Parathyroid adenoma (tissue), 2 donors: ENCODE results near the gene MAN2B2.

Source experiments
- H2AFZ ChIP-seq: fragments of 300-600 bp; sonication (generic); one replicate; pipeline ENCODE4 v1.7.0; 2017; ENCODE audit warnings: antibody characterized with exemption, mild to moderate bottlenecking
- H3K27ac ChIP-seq: fragments of 300-600 bp; sonication (generic); one replicate; pipeline ENCODE4 v1.7.0; 2017
- H3K27me3 ChIP-seq: fragments of 300-600 bp; sonication (generic); one replicate; pipeline ENCODE4 v1.7.0; 2017; ENCODE audit warnings: low read length; ENCODE audit not compliant: control insufficient read depth, insufficient read depth
- H3K36me3 ChIP-seq: fragments of 300-600 bp; sonication (generic); one replicate; pipeline ENCODE4 v1.7.0; 2017; ENCODE audit warnings: low read length; ENCODE audit not compliant: control insufficient read depth, insufficient read depth
- H3K4me1 ChIP-seq: fragments of 300-600 bp; sonication (generic); one replicate; pipeline ENCODE4 v1.7.0; 2017; ENCODE audit warnings: control low read depth
- H3K4me2 ChIP-seq: fragments of 300-600 bp; sonication (generic); one replicate; pipeline ENCODE4 v1.7.0; 2017; ENCODE audit warnings: low read length
- H3K4me3 ChIP-seq: fragments of 300-600 bp; sonication (generic); one replicate; pipeline ENCODE4 v1.7.0; 2017; ENCODE audit warnings: low read depth, low read length
- H3K79me2 ChIP-seq: fragments of 300-600 bp; sonication (generic); one replicate; pipeline ENCODE4 v1.7.0; 2017; ENCODE audit warnings: control low read depth
- H3K9ac ChIP-seq: fragments of 300-600 bp; sonication (generic); one replicate; pipeline ENCODE4 v1.7.0; 2017; ENCODE audit warnings: mild to moderate bottlenecking
- H3K9me3 ChIP-seq: fragments of 300-600 bp; sonication (generic); one replicate; pipeline ENCODE4 v1.7.0; 2017; ENCODE audit warnings: low read length; ENCODE audit not compliant: control insufficient read depth
- TF ChIP-seq, protein P1 (sequence below): fragments of 300-600 bp; sonication (generic); IDR thresholded peaks from one replicate; pipeline ENCODE4 v1.7.0; 2017; ENCODE audit warnings: antibody characterized with exemption, mild to moderate bottlenecking
- donor health status: primary hyperparathyroidism.

The MAN2B2 gene

DNA sequence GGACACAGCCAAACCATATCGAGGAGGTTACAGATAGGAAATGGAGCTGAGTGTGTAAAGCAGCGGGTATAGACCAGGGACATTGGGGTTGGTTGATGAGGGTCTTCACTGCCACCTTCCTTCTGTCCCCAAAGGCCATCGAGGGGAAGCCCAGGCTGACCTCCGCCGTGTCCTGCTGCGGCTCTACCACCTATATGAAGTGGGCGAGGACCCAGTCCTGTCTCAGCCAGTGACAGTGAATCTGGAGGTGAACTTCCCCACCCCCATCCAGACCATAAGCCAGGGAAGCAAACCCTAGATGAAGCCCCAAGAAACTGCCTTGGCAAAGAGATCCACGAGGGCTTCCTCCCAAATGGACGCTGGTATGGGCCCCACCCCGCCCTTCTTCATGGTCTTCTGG is 42.3 kb downstream of the MAN2B2 start:
- TF ChIP-seq, protein P1, sequence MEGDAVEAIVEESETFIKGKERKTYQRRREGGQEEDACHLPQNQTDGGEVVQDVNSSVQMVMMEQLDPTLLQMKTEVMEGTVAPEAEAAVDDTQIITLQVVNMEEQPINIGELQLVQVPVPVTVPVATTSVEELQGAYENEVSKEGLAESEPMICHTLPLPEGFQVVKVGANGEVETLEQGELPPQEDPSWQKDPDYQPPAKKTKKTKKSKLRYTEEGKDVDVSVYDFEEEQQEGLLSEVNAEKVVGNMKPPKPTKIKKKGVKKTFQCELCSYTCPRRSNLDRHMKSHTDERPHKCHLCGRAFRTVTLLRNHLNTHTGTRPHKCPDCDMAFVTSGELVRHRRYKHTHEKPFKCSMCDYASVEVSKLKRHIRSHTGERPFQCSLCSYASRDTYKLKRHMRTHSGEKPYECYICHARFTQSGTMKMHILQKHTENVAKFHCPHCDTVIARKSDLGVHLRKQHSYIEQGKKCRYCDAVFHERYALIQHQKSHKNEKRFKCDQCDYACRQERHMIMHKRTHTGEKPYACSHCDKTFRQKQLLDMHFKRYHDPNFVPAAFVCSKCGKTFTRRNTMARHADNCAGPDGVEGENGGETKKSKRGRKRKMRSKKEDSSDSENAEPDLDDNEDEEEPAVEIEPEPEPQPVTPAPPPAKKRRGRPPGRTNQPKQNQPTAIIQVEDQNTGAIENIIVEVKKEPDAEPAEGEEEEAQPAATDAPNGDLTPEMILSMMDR, result no peak
- Histone ChIP-seq H3K36me3 (no peaks in the 10 kb centered on the region), H3K4me2 (no peak overlapping the region), H3K9me3 (no peaks in the 10 kb centered on the region), H3K4me1 (no peaks in the 10 kb centered on the region), H3K27me3 (no peaks in the 10 kb centered on the region), H2AFZ (no peak overlapping the region), H3K79me2 (no peaks in the 10 kb centered on the region), H3K27ac (no peak overlapping the region), H3K9ac (no peak overlapping the region), H3K4me3 (no peak overlapping the region)

GRCh38 chr4:6618386-6619115 is 43.6 kb downstream of the MAN2B2 start:
- Histone ChIP-seq H3K27me3 (no peaks in the 10 kb centered on the region), H3K79me2 (no peaks in the 10 kb centered on the region), H3K27ac (no peak overlapping the region), H3K4me3 (no peak overlapping the region), H3K4me2 (no peak overlapping the region), H2AFZ (no peak overlapping the region), H3K4me1 (no peaks in the 10 kb centered on the region), H3K9me3 (no peaks in the 10 kb centered on the region), H3K36me3 (no peaks in the 10 kb centered on the region), H3K9ac (no peak overlapping the region)
- TF ChIP-seq, protein P1, result no peak

GRCh38 chr4:6619116-6619465 is 44.1 kb downstream of the MAN2B2 start:
- H3K4me2 ChIP-seq, result no peak overlapping the region
- no peak overlapping the region for H3K27ac ChIP-seq
- H3K27me3 ChIP-seq, result no peaks in the 10 kb centered on the region
- H2AFZ ChIP-seq, result no peak overlapping the region
- H3K9ac ChIP-seq, result no peak overlapping the region
- TF ChIP-seq, protein P1, result no peak
- H3K4me1 ChIP-seq, result no peaks in the 10 kb centered on the region
- H3K4me3 ChIP-seq, result no peak overlapping the region
- no peaks in the 10 kb centered on the region for H3K36me3 ChIP-seq
- no peaks in the 10 kb centered on the region for H3K9me3 ChIP-seq
- H3K79me2 ChIP-seq, result no peaks in the 10 kb centered on the region

DNA sequence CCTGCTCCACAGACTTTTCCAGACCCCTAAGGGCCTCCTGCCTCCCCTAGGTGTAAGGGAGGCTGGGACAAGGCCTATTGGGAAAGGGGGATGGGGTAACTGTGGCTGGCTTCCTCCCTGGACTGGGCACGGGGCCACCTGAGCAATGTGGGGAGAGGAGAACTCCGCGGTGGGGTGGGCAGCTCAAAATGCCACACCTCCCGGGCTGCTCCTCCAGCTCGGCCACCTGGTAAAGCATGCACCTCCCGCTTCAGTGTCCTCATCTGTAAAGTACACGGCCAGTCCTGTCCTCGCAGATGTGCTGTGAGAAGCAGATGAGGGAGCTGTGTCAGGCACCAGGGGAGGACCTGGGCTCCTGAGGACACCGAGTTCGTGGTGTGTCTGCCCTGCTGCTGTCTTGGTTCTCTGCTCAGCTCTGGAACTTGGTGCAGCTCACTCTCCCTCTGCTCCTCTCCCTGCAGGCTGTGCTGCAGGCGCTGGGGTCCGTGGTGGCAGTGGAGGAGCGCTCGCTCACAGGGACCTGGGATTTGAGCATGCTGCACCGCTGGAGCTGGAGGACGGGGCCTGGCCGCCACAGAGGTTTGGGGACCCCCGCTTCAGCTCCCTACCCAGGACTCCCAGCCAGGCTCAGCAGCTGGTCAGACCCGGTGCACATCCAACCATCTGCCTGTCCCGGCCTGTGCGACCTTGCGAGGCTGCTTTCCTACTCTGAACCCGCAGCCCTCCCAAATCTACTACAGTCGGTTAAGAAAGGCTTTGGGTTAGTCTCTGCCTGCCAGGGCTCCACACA is 44.7 kb downstream of the MAN2B2 start:
- Histone ChIP-seq H2AFZ (no peak overlapping the region), H3K9ac (no peak overlapping the region), H3K9me3 (no peaks in the 10 kb centered on the region), H3K4me1 (no peaks in the 10 kb centered on the region), H3K27ac (no peak overlapping the region), H3K36me3 (no peaks in the 10 kb centered on the region), H3K27me3 (no peaks in the 10 kb centered on the region), H3K4me2 (no peak overlapping the region), H3K4me3 (no peak overlapping the region), H3K79me2 (no peaks in the 10 kb centered on the region)
- TF ChIP-seq, protein P1, result no peak
